GM21367 (cell line): Measurements from ENCODE around the gene TRIL.

ENCODE experiments used
- ATAC-seq: cut with Tn5 transposase; IDR thresholded peaks from one replicate; pipeline ENCODE4 v1.9.1; 2021; ENCODE audit not compliant: unreplicated experiment

The TRIL gene

GRCh38 chr7:28983396-28984190 is 25.5 kb upstream of the TRIL start:
- no peak for ATAC-seq

GRCh38 chr7:28981161-28981465 is 23.0 kb upstream of the TRIL start:
- no peak for ATAC-seq

DNA sequence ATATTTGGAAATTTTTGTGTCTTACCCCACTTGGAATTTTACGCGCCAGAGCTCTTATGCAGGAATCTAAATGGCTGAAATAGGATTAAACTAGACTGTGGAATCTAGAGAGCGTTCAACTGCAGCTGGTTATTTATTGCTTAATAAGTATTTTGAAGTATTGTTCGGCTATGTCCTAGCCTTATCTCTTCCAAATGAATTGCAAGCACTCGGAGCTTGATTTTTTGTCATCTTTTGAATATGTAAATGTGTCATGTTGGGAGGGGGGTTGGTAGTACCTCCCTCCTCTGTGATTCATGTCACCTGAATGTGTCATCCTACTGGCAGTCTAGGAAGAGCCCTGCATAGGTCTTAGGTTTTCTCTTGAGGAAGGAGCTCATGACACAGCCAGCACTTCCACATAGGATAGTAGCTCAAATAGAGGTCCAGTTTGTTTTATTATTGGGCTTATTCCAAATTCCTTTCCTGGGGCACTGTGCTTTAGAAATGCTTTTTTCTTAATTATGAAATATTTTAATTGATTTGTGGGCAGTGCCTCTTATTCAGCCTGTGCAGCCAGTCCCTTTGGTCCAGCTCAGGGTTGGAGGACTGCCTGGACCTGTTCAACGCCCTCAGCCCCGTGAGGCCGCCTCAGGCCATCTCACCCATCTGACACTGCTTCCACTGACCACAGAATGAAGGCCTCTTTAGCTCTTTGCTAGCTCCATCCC is 22.5 kb upstream of the TRIL start:
- ATAC-seq, result no peak

- ATAC-seq, result no peak
Observed at GRCh38 chr7:28979776-28980175, 21.6 kb upstream of the TRIL start.

- no peak for ATAC-seq
Observed at GRCh38 chr7:28977881-28978280, 19.8 kb upstream of the TRIL start.

- no peak for ATAC-seq
Observed at GRCh38 chr7:28976022-28976421, 17.9 kb upstream of the TRIL start.

DNA sequence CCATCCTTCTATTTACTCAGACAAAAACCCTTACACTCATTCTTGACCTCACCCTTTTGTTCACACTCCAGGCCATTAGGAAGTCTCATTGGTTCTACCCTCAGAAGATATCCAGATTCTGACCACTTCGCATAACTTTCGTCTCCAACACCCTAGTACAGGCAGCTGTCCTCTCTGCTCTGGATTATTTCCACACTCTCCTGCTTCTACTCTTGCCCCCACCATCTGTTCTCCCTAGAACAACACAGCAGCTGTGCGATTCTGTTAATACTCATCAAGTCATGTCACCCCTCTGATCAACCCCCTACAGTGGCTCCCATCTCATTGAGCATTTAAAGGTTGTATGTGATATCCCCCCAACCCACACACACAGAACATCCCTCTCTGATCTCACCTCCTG is 15.5 kb upstream of the TRIL start:
- no peak for ATAC-seq

- no peak for ATAC-seq
Observed at GRCh38 chr7:28964056-28964455, 5.9 kb upstream of the TRIL start.

DNA sequence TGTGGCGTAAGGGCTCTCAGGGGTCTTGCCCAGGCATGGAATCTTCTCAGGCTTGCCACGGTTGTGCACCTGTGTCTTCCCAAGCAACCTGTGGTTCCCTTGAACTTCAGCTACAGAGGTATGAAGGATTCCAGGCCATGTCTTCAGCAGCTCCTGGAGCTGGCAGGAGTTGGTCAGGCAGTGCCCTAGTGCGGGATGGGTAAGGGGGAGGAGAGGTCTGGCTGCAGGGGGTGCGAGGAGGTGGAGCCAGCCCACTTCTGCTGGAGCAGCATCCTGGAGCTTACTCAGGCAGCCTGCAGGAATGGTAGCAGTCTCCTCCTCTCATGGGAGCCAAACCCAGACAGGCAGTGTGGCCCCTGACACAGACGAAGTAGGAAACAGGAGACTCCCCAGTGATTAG is 3.8 kb upstream of the TRIL start:
- ATAC-seq, result no peak

GRCh38 chr7:28960071-28960840 is 2.1 kb upstream of the TRIL start:
- no peak for ATAC-seq

GRCh38 chr7:28958980-28959347 is 834 bp upstream of the TRIL start:
- ATAC-seq, result no peak

- ATAC-seq, result no peak
Observed at GRCh38 chr7:28957751-28958234, 337 bp downstream of the TRIL start.

DNA sequence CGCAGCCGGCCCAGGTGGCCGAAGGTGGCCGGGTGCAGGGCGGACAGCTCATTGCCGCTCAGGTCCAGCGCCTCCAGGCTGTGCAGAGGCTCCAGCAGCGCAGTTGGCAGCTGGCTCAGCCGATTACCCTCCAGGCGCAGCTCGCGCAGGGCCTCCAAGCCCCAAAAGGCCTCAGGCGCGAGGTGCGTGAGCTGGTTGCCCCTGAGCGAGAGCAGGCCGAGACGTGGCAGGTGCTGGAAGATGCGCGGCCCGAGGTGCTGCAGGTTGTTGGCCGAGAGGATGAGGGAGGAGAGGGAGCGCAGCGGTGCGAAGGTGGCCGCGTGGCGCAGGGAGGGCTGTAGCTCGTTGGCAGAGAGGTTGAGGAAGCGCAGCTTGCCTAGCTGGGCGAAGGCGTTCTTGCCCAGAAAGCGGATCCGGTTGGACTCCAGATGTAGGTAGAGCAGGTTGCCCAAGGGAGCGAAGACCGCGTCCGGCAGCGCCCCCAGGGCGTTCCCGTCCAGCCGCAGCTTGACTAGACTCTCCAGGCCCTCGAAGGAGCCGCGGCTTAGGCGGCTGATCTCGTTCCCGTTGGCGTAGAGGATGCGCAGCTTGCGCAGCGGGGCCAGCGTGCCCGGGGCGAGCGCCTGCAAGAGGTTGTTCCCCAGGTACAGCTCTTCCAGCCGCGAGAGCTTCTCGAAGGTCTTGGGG is 923 bp downstream of the TRIL start:
- no peak for ATAC-seq

DNA sequence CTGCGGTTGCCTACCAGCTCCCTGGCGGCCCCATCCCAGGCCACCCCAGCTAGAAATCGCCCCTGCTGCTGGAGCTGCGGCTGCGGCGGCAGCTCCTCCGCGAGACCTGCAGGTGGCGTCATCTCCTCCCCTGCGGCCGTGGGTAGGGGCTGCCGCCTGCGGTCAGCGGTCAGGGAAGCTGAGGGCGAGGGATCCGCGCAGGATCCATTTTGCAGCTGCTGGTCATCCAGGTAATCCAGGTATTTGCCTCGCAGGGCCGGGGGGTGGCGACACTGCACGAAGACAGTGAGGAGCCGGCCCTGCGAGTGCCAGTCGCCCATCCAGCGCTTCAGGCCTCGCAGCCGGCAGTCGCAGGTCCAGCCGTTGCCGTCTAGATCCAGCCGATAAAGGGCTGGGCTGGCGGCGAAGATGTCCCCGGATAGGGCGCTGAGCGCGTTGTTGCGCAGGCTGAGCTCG is 1.5 kb downstream of the TRIL start:
- no peak for ATAC-seq

GRCh38 chr7:28955718-28956607 is 2.2 kb downstream of the TRIL start:
- ATAC-seq, result no peak

DNA sequence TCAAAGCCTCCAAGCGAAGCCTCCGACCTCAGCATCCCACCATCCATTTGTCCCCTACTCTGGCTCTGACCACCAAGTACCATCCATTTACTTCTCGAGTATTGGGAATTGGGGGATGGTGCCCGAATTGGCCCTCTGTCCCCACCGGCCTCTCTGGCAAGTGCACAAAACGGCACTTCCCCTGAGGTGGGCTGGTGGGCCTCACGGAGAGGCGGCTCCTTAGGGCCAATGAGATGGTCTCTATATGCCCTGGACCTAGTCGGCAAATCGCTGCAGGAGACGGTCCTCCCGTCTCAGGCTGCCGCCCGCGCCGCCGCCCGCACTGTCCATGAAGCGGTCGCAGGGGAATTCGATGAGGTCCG is 2.8 kb downstream of the TRIL start:
- ATAC-seq, result no peak

GRCh38 chr7:28954946-28955345 is 3.2 kb downstream of the TRIL start:
- ATAC-seq, result no peak

- ATAC-seq, result no peak
Observed at GRCh38 chr7:28954471-28954870, 3.7 kb downstream of the TRIL start.

GRCh38 chr7:28953633-28954032 is 4.5 kb downstream of the TRIL start:
- ATAC-seq, result no peak

- no peak for ATAC-seq
Observed at GRCh38 chr7:28942168-28942567, 16.0 kb downstream of the TRIL start.
